Fibroblast of lung (primary cell): ENCODE data around the gene CHURC1. TPM values are rescaled to one million over a fixed set of nuclear protein-coding genes. Genes with fewer than 3 reads are reported as not detected.

Experiments used
- DNase-seq, 2 donors: peaks; one replicate each; pipeline versions ENCODE4 v3.0.0 to v3.0.0-alpha.2; 2010; ENCODE audit warnings: low read depth in 2 of 2
- H2AFZ ChIP-seq: 2 replicates; pipeline ENCODE4 v1.5.1; 2012; ENCODE audit warnings: low read length, control low read depth, inconsistent platforms
- H3K27ac ChIP-seq: 2 replicates; pipeline ENCODE4 v1.5.1; 2011; ENCODE audit warnings: low read length, control low read depth; ENCODE audit not compliant: insufficient read depth
- H3K27me3 ChIP-seq: 2 replicates; pipeline ENCODE4 v1.5.1; 2011; ENCODE audit warnings: mild to moderate bottlenecking, low read length; ENCODE audit not compliant: control insufficient read depth, insufficient read depth
- H3K36me3 ChIP-seq: 2 replicates; pipeline ENCODE4 v1.5.1; 2011; ENCODE audit warnings: low read length; ENCODE audit not compliant: control insufficient read depth, insufficient read depth
- H3K4me1 ChIP-seq: 2 replicates; pipeline ENCODE4 v1.5.1; 2011; ENCODE audit warnings: low read length; ENCODE audit not compliant: control insufficient read depth, insufficient read depth; ENCODE audit errors: extremely low read depth
- H3K4me2 ChIP-seq: 2 replicates; pipeline ENCODE4 v1.5.1; 2011; ENCODE audit warnings: low read length, control low read depth; ENCODE audit not compliant: insufficient read depth; ENCODE audit errors: extremely low read depth
- H3K4me3 ChIP-seq, 4 experiments: fragments of 200-600 bp in 1 of 4; sonication (generic) in 1 of 4; replicated peaks in 1 of 4; 2 replicates each; pipeline ENCODE4 v1.5.1; 2011 to 2016; ENCODE audit warnings: low read length in 4 of 4, low read depth in 3 of 4, mild to moderate bottlenecking in 3 of 4, control low read depth in 2 of 4, inconsistent platforms in 1 of 4, mixed read lengths in 1 of 4; ENCODE audit not compliant: insufficient read depth in 1 of 4; ENCODE audit errors: control extremely low read depth in 1 of 4
- H3K79me2 ChIP-seq: 2 replicates; pipeline ENCODE4 v1.5.1; 2012; ENCODE audit warnings: mild to moderate bottlenecking, low read length, inconsistent platforms; ENCODE audit not compliant: control insufficient read depth, insufficient read depth
- H3K9ac ChIP-seq: 2 replicates; pipeline ENCODE4 v1.5.1; 2011; ENCODE audit warnings: mild to moderate bottlenecking, low read length, control low read depth; ENCODE audit not compliant: insufficient read depth
- H3K9me3 ChIP-seq: 2 replicates; pipeline ENCODE4 v1.5.1; 2012; ENCODE audit warnings: low read depth, low read length; ENCODE audit not compliant: control insufficient read depth, insufficient read depth
- H4K20me1 ChIP-seq: 2 replicates; pipeline ENCODE4 v1.5.1; 2011; ENCODE audit warnings: low read length; ENCODE audit not compliant: control insufficient read depth, insufficient read depth; ENCODE audit errors: extremely low read depth
- EZH2 ChIP-seq: IDR thresholded peaks from 2 replicates; pipeline ENCODE4 v1.5.1; 2012; ENCODE audit warnings: low read length, control low read depth, mild to moderate bottlenecking; ENCODE audit errors: missing control alignments
- polyA plus RNA-seq, 2 donors: library from polyadenylated mRNA; depleted of rRNA in 1 of 2; stranded (reverse) in 1 of 2; unstranded in 1 of 2; fragments of >200 nt; gene quantifications; 2 replicates each; pipeline ENCODE4 v1.2.1, GENCODE V29; 2011 to 2012; ENCODE audit warnings: missing spikeins in 1 of 2
- total RNA-seq: library from RNA; depleted of rRNA; stranded (reverse); fragments of >200 nt; gene quantifications from 2 replicates; pipeline ENCODE4 v1.2.1, GENCODE V29; 2014
- TF ChIP-seq, protein P1 (sequence below), 2 donors: IDR thresholded peaks in 1 of 2; conservative IDR thresholded peaks in 1 of 2; 1 replicate in 1 of 2; 2 replicates in 1 of 2; pipeline ENCODE4 v1.5.1; 2011 to 2012; ENCODE audit warnings: low read length in 2 of 2, control low read depth in 1 of 2, inconsistent platforms in 1 of 2, low read depth in 1 of 2, mild to moderate bottlenecking in 1 of 2

The CHURC1 gene
- total and polyA plus RNA-seq, 2 donors (not counting 1 experiment from before 2014, with no cell fraction given): 38.6 to 89.5 TPM

DNA sequence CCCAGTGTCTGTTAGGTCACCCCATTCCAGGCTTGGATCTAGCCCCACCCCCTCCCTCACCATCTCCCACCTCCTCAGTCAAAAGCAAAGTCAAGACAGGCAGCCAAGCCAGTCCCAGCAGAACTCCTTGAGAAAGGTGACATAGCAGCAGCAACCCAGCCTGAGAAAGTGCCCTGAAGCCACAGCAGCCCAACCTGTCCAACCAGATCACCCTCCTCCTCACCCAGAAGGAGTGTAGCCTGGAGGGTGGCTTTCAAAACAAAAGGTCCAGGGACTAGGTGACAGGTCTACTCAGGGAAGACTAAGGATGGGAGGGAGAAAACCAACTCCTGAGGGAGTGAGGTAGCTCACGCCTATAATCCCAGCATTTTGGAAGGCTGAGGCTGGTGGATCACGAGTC is 52.7 kb downstream of the CHURC1 start:
- no peak for DNase-seq
- TF ChIP-seq, protein P1, sequence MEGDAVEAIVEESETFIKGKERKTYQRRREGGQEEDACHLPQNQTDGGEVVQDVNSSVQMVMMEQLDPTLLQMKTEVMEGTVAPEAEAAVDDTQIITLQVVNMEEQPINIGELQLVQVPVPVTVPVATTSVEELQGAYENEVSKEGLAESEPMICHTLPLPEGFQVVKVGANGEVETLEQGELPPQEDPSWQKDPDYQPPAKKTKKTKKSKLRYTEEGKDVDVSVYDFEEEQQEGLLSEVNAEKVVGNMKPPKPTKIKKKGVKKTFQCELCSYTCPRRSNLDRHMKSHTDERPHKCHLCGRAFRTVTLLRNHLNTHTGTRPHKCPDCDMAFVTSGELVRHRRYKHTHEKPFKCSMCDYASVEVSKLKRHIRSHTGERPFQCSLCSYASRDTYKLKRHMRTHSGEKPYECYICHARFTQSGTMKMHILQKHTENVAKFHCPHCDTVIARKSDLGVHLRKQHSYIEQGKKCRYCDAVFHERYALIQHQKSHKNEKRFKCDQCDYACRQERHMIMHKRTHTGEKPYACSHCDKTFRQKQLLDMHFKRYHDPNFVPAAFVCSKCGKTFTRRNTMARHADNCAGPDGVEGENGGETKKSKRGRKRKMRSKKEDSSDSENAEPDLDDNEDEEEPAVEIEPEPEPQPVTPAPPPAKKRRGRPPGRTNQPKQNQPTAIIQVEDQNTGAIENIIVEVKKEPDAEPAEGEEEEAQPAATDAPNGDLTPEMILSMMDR (conservative IDR thresholded peaks at IDR 0.05 in 1 of 2, IDR thresholded peaks at IDR 0.05 in 1 of 2; ENCODE audit: low read depth in 1 of 2, low read length in 2 of 2): no peak
- TF ChIP-seq EZH2: no peak
- no peak overlapping the region for H3K4me3 ChIP-seq
- no peak overlapping the region for H3K4me2 ChIP-seq
- H3K9ac ChIP-seq: no peak overlapping the region
- H4K20me1 ChIP-seq: no peaks in the 10 kb centered on the region
- no peak overlapping the region for H2AFZ ChIP-seq
- no peaks in the 10 kb centered on the region for H3K9me3 ChIP-seq
- no peaks in the 10 kb centered on the region for H3K4me1 ChIP-seq
- H3K27ac ChIP-seq: no peak overlapping the region
- no peaks in the 10 kb centered on the region for H3K27me3 ChIP-seq
- no peaks in the 10 kb centered on the region for H3K79me2 ChIP-seq
- H3K36me3 ChIP-seq: no peaks in the 10 kb centered on the region

DNA sequence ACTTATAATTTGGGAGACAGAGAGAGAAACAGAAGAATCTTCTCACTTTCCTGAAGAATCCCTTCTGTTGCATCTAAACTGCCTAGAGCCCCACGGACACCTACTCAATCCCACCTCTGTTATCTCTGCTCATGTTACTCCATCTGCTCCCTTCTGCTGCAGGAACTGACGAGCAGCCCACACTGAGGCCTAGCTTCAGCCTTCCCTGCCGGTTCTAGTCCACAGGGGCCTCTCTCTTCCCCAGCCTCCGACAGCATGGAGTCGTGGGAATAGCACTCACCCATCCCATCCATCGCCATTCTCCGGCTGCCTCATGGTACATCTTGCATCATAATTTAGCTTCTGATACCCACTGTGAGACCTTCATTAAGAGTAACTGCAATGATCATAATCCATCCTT is 53.9 kb downstream of the CHURC1 start:
- no peaks in the 10 kb centered on the region for H3K27me3 ChIP-seq
- TF ChIP-seq, protein P1 (conservative IDR thresholded peaks at IDR 0.05 in 1 of 2, IDR thresholded peaks at IDR 0.05 in 1 of 2; ENCODE audit: low read depth in 1 of 2, low read length in 2 of 2): no peak
- TF ChIP-seq EZH2: no peak
- no peak overlapping the region for H3K27ac ChIP-seq
- no peak overlapping the region for H2AFZ ChIP-seq
- no peak overlapping the region for H3K4me3 ChIP-seq
- H3K79me2 ChIP-seq: no peaks in the 10 kb centered on the region
- H3K9me3 ChIP-seq: no peaks in the 10 kb centered on the region
- no peak for DNase-seq
- no peak overlapping the region for H3K4me2 ChIP-seq
- H3K9ac ChIP-seq: no peak overlapping the region
- no peaks in the 10 kb centered on the region for H3K4me1 ChIP-seq
- H3K36me3 ChIP-seq: no peaks in the 10 kb centered on the region
- no peaks in the 10 kb centered on the region for H4K20me1 ChIP-seq

DNA sequence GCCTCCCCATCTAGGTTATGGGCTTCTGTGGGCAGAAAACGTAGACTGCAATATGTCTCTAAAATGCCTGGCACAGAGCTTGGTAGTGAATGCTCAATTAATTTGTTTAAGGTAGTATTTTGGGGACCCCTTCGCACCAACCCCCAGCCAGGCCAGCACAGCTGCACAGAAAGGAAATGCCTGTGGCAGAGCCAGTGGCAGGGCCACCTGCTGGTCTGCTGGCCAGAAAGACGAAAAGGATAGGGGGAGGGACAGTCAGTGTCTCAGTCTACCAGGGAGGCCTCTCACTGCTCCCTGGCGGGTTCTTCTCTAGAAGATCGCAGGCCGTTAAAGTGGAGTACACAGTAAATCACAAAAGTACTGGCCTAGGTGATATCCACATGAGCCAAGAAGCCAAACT is 54.4 kb downstream of the CHURC1 start:
- Histone ChIP-seq H3K9ac (no peak overlapping the region), H3K4me2 (no peak overlapping the region), H2AFZ (no peak overlapping the region), H3K27ac (no peak overlapping the region), H4K20me1 (no peaks in the 10 kb centered on the region), H3K79me2 (no peaks in the 10 kb centered on the region), H3K9me3 (no peaks in the 10 kb centered on the region), H3K4me3 (no peak overlapping the region), H3K27me3 (no peaks in the 10 kb centered on the region), H3K4me1 (no peaks in the 10 kb centered on the region), H3K36me3 (no peaks in the 10 kb centered on the region)
- peak in 1 of 2 donors; percentile 32 for DNase-seq
- TF ChIP-seq, protein P1 (conservative IDR thresholded peaks at IDR 0.05 in 1 of 2, IDR thresholded peaks at IDR 0.05 in 1 of 2; ENCODE audit: low read depth in 1 of 2, low read length in 2 of 2): no peak
- no peak for TF ChIP-seq EZH2
